GM19238 (cell line): ENCODE measurements around the gene NTM.

Source experiments
- DNase-seq: peaks from one replicate; pipeline ENCODE4 v3.0.0; 2011; ENCODE audit warnings: low spot score; ENCODE audit not compliant: insufficient read length

Gene NTM

GRCh38 chr11:131462622-131463021 lies 92.2 kb downstream of the NTM start:
- no peak for DNase-seq

DNA sequence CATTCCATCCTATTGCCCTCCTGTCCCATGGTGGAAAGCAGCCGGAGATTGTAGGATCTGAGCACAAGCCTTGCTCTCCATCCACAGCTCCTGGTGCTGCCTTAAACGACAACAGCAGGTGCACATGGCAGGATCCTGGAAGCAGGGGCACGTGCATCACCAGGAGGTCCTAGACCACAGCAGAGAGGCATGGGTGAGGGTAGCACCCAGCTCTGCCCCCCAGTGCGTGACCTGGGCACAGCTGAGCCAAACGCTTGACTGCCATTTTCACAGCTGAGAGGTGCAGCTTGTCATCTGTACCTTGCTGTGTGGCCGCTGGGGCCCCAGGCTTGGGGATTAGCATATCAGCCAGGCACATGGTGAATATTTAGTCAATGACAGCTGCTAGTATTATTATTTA lies 92.7 kb downstream of the NTM start:
- DNase-seq, result no peak

DNA sequence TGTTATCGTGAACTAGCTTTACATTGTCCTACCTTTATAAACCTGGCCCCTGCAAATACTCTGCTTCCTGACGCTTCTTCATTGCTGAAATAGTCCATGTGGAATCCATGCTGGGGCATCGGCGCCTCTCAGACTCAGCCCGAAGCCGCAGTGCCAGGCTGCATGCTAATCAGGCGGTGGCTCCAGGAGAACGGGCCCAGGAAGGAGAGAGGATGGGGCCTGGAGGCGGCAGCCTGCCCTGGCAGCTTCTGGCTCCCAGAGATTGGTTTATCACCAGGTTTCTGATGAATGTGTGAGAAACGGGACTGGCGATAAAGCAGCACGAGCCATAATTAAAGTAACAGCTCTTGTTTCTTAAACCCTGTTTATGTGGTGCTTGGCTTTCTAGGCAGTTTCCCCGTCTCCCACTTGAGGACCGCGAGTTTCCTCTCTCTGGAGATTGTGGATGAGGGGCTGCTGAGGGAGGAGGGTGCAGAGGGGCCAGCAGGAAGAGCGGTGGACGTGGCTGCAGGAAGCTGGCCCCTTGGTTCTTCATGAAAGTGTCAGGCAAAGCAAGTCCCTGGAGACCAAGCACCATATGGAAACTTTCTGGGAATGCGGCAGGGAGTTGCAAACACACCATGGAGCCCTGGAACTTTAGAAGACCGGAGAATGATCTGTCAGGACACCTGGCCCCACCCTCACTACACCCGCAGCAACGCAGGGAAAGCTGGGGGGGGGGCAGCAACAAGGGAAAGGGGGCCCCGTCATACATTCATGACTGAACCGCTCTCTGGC lies 93.4 kb downstream of the NTM start:
- no peak for DNase-seq

DNA sequence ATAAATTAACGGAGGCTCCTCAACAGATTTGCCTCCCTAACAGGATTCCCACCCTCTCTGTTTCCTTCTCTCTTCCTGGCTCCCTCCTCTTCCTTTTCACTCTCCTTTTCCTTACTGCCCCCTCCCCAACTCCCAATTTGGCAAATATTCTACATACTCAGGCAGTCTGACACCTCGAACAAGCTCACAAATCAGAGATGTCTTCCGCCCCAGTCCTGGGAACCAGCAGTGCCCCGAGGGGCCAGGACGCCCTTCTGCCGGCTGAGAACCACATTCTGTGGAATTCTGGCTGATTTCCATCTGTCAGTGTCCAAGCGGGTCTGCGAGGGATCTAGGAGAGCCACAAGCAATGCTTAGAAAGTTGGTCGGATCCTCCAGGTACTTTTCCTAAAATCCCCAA lies 94.0 kb downstream of the NTM start:
- DNase-seq, result no peak

DNA sequence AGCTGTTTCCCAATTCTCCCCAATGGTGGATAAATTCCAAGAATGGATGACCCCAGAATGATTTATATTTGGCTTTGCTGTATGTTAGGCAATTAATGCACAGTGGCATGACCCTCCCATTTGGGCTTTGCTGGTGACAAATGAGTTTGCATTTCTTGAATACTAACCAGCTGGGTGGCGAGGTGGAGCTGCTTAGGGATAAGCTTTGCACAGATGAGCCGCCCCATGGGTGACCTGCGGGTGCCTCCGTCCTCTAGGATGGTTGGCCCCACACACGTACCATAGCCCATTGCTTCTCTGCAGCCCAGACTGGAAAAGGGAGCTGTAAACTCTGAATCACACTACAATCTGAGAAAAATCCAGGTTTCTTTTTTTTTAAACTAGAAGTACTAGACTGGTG lies 94.6 kb downstream of the NTM start:
- no peak for DNase-seq

GRCh38 chr11:131465746-131466145 lies 95.3 kb downstream of the NTM start:
- DNase-seq, result no peak

DNA sequence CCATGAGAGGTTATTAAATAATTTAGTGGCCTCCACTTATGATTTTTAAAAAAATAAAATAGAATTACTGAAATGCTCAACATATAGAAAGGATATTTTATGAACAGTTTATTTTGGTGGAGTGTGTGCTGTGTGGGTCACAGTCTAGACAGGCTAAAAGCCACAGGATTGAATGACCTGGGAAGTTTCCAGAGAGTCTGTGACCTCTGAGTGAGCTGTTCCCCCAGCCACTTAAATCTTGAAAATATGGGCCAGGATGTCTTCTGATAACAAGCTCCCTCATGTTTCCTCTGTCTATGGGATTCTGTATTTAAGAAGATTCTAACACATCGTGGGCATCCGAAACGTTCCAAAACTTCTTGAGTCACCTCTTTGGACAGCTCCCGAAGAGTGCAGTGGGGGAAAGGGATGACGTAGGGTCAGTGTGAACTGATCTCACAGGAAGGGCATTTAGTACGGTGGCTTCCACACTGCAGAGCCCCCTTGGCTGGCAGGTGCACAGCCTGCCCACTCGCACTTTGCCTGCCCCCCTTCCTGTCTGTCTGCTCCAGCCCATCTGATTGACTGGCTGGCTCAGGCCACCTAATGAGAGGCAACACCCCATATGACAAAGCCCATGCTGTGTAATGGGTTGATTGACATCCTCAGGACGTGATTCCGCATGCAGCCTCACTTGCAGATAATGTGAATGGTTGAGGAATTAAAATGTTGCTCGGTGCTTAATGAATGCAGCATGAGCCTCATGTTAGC lies 97.4 kb downstream of the NTM start:
- DNase-seq, result no peak

- no peak for DNase-seq
These were observed 98.2 kb downstream of the NTM start for GRCh38 chr11:131468565-131468964.

DNA sequence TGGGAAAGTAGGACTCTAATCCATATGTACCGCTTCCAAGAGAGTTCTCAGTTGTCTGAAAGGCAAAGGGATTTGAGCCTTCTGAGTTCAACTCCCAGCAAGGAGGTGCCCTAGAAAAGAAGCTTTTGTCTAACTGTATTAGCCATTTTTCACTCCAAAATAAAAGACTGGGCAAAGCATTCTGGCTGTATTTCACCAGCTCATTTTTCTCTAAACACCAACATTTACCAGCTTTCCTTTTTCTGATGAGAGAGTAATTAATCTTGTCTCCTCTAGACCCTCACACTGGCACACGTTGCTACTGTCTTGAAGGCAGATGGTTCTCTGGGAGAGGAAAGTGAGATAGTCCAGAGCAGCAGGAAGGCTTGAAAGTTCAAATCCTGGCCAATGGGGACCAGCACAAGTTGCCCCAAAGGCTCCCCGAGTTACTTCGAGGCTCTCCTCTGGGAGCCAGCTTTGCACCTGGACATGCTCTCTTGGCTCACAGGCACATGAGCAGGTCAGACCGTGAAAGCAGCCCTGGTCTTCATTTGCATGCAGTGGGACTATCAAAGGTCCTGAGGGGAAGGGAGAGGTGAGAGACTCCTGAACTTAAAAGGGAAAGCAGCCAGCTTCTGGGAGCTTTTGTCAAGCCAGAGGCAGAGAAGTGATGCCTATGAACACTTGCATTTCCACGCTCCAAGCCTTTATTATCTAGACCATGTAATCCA lies 100.0 kb downstream of the NTM start:
- no peak for DNase-seq

DNA sequence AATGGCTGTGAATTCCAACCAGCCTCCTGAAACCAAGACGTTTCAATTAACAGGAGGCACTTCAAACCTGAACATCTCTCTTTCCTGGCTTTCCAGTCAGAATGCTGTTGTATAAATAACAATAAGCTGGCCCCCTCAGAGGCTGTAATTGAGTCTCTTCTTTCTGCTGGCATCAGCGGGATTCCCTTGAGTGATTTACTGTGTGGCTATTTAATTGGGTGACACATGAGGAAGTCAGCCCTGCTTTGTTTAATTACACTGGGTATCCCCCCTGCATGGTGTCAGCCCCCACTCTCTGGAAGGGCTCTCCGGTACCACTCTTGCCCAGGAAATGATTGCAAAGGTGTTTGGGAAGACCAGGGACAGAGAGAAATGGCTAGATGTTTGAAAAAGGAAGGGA lies 101.6 kb downstream of the NTM start:
- DNase-seq, result no peak

DNA sequence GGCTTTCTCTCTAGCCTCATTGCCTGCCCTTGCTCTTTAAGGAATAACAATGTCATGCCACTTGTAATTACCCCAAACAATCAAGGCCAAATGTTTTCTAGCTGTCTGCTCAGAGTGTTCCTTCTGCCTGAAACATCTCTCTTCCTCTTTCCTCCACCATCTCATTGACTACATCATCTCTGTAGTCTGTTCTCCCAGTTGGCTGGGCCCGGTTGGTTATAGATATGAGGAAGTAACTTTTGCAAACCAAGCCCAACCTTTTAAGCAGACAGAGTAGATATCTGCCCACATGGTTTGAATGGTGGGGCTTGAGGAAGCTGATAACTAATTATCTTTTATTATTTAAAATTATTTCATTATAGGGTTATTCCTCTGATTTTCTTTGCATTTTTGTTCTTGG lies 104.5 kb downstream of the NTM start:
- no peak for DNase-seq

DNA sequence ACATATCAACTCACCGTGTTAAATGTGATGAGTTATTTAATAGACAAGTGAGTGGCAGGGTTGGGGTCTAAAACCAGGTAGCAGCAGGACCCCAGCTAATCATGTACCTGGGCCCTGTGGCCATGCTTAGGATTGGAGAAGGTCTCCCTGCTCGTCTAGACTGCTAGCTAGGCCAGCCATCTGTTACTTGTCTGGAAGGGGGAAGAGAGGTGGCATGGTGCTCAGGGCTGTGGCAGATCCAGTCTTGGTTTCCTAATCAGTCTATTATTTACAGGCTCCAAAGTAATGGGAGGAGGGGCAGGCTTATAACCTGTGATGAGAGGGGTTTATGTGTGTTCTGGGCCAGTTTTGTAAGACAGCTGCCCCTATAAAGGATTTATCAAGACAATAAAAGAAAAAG lies 105.9 kb downstream of the NTM start:
- DNase-seq, result no peak

DNA sequence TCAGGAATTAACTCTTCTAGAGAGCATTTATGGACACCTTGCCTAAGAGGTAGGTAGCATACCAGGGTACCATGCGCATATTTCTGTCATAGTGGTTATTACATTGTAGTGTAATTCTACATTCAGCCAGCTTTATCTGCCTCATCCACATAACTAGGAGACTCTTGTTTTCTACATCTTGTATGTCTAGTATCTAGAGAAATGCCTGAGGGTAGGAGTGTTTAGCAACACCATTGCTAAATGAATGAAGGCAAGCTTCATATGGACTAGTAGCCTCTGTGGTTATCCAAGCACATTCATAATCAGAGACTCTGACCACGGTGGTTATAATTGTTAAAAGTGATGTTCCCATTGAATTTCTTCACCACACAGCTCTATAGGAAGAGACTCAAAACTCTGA lies 107.9 kb downstream of the NTM start:
- DNase-seq, result no peak

DNA sequence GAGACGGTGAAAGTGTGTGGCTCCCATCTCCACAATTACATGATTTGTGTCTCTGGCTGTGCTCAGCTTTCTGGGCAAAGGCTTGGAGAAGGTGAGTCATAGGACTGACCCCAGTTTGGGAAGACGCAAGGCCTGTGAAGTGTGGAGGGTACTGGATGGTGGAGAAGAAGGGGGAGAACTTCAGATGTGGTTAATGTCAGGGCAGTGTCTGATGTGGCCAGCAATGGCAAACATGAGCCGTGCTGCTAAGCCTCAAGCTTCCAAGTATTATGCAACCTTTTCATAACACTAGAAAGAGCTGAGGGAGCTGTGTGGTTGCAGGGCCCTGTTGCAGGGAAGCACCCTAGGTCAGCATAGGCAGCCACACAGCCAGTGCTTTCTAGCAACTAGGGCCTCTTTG lies 110.9 kb downstream of the NTM start:
- DNase-seq, result no peak

DNA sequence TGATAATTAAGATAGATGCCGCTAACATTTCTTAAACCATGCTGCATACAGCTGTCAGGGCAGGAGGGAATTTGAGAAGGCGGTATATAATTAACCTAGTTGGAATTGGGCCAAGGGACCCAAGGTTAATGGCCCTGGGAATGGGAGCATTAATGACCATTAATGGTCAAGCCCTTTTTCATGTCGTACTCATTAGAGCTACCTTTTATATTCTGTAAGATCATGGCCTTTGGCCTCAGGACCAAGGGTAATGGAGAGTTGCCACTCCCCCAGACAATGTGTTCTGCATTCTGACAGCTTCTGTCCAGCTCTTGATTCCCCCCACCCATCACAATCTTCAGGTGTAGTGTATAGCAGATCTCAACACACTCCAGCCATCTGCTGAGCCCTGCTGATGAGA lies 111.6 kb downstream of the NTM start:
- DNase-seq, result no peak

DNA sequence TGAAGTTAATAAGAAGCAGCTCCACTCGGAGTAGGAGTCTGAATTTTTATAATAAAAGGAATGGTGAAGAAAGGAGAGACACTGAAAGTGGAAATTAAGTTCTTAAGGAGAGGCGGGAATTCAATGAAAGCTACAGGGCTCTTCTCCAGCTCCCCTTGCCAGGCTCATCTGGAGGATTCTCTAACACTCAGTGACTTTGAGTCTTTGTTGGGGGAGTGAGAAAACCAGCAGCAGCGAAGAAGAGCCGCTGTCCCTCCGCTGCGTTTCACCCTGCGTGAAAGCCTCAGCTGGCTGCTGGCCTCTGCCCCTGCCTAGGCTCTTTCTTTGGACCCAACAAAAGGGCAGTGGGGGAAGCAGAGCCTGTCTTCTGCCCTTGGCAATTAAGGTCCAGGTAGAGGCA lies 113.0 kb downstream of the NTM start:
- no peak for DNase-seq

GRCh38 chr11:131483877-131484276 lies 113.5 kb downstream of the NTM start:
- DNase-seq, result no peak

GRCh38 chr11:131486100-131486499 lies 115.7 kb downstream of the NTM start:
- no peak for DNase-seq

DNA sequence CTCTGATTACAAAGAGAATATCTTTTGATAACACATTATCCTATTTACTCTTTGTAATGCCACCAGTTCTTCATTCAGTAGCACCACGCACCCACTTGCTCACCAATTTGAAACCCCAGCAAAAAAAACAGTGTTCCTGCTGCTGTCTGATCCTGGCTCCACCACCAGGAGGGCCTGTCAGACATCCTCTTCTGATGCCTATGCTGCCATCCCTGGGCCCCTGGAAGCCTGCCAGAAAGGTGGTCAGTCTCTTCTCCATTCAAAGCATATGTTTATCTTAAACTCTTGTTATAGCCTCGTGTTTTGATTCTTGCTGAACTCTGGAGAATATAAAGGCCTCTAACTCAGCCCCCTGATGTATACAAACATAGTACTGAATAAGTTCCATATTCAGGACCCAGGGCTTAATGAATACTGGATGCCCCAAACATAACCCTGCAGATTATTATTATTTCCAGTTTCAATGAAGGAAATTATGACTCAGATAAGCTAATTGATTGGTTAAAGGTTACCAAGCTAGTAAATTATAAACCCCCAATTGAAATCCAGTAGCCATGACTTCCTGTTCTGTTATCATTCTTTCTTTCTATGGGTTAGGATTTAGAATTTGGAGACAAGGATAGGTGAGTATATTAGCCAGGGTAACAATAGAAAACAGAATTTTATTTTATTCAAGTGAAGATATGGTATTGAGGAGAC lies 116.7 kb downstream of the NTM start:
- no peak for DNase-seq

GRCh38 chr11:131488238-131488637 lies 117.8 kb downstream of the NTM start:
- no peak for DNase-seq

DNA sequence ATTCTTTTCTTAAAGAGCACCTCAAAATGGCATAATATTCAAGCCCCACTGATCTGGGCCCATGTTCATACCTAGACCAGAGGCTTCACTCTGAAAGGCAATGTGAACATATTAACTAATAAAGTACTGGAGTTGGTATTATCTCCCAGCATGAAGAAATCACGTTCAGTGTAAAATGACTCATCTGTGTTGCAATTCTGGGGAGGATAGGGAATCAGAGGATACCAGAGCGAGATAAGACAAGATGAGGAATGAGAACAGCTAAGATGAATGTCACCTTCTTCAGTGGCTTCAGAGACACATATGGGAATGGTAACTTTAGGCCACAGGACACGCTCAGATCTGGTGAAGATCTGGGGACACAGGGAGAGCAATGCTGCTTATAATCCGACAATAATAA lies 121.1 kb downstream of the NTM start:
- no peak for DNase-seq

GRCh38 chr11:131495423-131495822 lies 125.0 kb downstream of the NTM start:
- no peak for DNase-seq
